ENCODE data around the gene YIF1A. TPM values are rescaled to one million over a fixed set of nuclear protein-coding genes. Genes with fewer than 3 reads are reported as not detected.

Gene YIF1A
- total RNA-seq, 1 experiment from 2014 or later: 64.3 TPM

GRCh38 chr11:66299186-66299585, 10.2 kb upstream of the YIF1A start:
- TF ChIP-seq, protein P1, sequence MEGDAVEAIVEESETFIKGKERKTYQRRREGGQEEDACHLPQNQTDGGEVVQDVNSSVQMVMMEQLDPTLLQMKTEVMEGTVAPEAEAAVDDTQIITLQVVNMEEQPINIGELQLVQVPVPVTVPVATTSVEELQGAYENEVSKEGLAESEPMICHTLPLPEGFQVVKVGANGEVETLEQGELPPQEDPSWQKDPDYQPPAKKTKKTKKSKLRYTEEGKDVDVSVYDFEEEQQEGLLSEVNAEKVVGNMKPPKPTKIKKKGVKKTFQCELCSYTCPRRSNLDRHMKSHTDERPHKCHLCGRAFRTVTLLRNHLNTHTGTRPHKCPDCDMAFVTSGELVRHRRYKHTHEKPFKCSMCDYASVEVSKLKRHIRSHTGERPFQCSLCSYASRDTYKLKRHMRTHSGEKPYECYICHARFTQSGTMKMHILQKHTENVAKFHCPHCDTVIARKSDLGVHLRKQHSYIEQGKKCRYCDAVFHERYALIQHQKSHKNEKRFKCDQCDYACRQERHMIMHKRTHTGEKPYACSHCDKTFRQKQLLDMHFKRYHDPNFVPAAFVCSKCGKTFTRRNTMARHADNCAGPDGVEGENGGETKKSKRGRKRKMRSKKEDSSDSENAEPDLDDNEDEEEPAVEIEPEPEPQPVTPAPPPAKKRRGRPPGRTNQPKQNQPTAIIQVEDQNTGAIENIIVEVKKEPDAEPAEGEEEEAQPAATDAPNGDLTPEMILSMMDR (conservative IDR thresholded peaks at IDR 0.05): no peak
- H2AK5ac ChIP-seq (ENCODE audit: insufficient read length, low read length): no peak overlapping the region
- no peak overlapping the region for H4K5ac ChIP-seq (ENCODE audit: insufficient read length, low read depth, low read length)
- H3T11ph ChIP-seq (ENCODE audit: low read length): no peak overlapping the region
- no peak overlapping the region for H2BK15ac ChIP-seq (ENCODE audit: low read depth, low read length)
- H3K4me2 ChIP-seq (ENCODE audit: insufficient read depth, insufficient read length, low read length): no peak overlapping the region
- no CpG with 5 or more reads among the region's 3 CpGs for WGBS (ENCODE audit: extremely low coverage, insufficient read length, low lambda C conversion rate)
- H3K14ac ChIP-seq (ENCODE audit: insufficient read depth, low read length): no peak overlapping the region
- no peak overlapping the region for H2AFZ ChIP-seq (ENCODE audit: low read length)
- no peaks in the 10 kb centered on the region for H3K9me3 ChIP-seq (ENCODE audit: control insufficient read depth, low read depth, low read length)
- no peaks in the 10 kb centered on the region for H3K79me1 ChIP-seq (ENCODE audit: insufficient read depth, low read depth, low read length, poor library complexity, severe bottlenecking)
- H4K20me1 ChIP-seq (ENCODE audit: control insufficient read depth, insufficient read depth, insufficient read length): no peaks in the 10 kb centered on the region
- no peak for DNase-seq
- H3K4me1 Mint-ChIP-seq: peaks cover 13 to 23% of the 10 kb centered on the region in 2 experiments
- H3K27me3 ChIP-seq (ENCODE audit: insufficient read depth, low read length): no peaks in the 10 kb centered on the region
- no peak overlapping the region for H4K8ac ChIP-seq (replicated peaks; ENCODE audit: insufficient read length, low read depth, low read length)
- no peaks in the 10 kb centered on the region; the same call in 1 of the 2 replicates for H3K4me1 ChIP-seq (ENCODE audit: insufficient read depth, low read length)
- no peaks in the 10 kb centered on the region for H3K23me2 ChIP-seq (ENCODE audit: insufficient read length, low read depth, low read length, poor library complexity, severe bottlenecking)
- no peak overlapping the region for H3K27ac Mint-ChIP-seq
- H2BK120ac ChIP-seq (ENCODE audit: low read depth, low read length, poor library complexity, severe bottlenecking): no peak overlapping the region
- no peak overlapping the region for H3K18ac ChIP-seq (ENCODE audit: insufficient read length, low read depth, low read length)
- no peak overlapping the region for H3K9ac ChIP-seq (ENCODE audit: extremely low read depth, insufficient read length, low read length)
- H2BK20ac ChIP-seq (ENCODE audit: low read depth, low read length, poor library complexity, severe bottlenecking): no peak overlapping the region
- H4K91ac ChIP-seq (ENCODE audit: insufficient read length, low read depth, low read length): no peak overlapping the region
- no peak overlapping the region for H3K27ac ChIP-seq (ENCODE audit: insufficient read length, low read depth, low read length)
- no peaks in the 10 kb centered on the region for H3K36me3 Mint-ChIP-seq (ENCODE audit: insufficient read depth in 1 of 3, low read depth in 3 of 3)
- H3K9me3 Mint-ChIP-seq: no peaks in the 10 kb centered on the region
- no peak overlapping the region for H3K4me3 Mint-ChIP-seq
- no peaks in the 10 kb centered on the region for H3K79me2 ChIP-seq (ENCODE audit: insufficient read depth, low read length)
- no peak overlapping the region for H3K23ac ChIP-seq (ENCODE audit: insufficient read length, low read depth, low read length)
- H2BK12ac ChIP-seq (ENCODE audit: insufficient read length, low read depth, low read length): no peak overlapping the region
- H3K4ac ChIP-seq (ENCODE audit: low read depth, low read length): no peak overlapping the region
- H3K56ac ChIP-seq (ENCODE audit: insufficient read length, low read depth, low read length): no peak overlapping the region
- no peak overlapping the region for H2BK5ac ChIP-seq (ENCODE audit: insufficient read length, low read length)
- H3K27me3 Mint-ChIP-seq (ENCODE audit: low read depth): peaks cover 5% of the 10 kb centered on the region

Data from H9 (cell line).